Stimulated activated CD8-positive, alpha-beta memory T cell treated with anti-CD3 and anti-CD28 coated beads, Interleukin-4, amount 100 ng/mL, for 24 hours (primary cell): ENCODE data around the gene PACS2.
A peak's percentile ranks its signal among the peaks of the same experiment; 100 is the strongest.

Experiments
- DNase-seq: peaks from one replicate; pipeline ENCODE4 v3.0.0-alpha.2; 2020; ENCODE audit warnings: low read depth

The PACS2 gene

DNA sequence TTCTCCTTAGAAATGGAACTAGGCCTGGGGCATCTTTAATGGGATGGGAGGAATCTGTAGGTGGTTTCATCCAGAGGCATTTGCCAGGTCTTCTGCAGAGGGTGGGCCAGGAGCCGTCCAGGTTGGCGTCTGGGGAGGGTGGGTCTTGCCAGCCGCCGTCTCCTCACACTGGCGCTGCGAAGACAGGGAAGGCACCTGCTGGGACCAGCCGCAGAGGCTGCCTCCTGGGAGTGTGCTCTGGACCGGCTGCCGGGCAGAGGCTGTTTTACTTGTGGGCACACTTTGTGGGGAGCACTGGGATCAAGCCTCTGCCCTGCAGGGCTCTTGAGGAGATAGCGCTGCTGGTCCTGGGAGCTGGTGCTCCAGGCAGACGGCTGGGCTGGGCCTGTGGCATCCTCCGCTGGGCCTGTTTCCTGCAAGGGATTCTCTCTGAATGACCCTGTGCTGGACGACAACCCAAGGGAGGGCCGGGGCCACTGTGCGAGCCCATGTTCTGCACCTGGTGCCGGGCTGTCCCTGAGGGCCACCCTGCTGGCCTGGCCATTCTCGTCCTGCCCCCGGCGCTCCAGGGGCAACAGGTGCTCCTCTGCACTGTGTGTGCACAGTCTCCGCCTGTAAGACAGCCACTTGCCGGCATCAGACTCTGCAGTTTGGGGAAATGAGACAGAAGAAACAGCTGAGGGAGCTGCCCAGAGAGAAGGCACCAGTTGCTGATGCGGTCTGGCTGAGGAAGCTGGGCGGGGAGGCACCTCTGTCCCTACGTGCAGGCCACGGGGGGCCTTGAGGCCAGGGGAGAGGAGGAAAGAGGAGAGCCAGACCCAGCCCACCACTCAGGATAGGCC is 73.8 kb downstream of the PACS2 start:
- no peak for DNase-seq

DNA sequence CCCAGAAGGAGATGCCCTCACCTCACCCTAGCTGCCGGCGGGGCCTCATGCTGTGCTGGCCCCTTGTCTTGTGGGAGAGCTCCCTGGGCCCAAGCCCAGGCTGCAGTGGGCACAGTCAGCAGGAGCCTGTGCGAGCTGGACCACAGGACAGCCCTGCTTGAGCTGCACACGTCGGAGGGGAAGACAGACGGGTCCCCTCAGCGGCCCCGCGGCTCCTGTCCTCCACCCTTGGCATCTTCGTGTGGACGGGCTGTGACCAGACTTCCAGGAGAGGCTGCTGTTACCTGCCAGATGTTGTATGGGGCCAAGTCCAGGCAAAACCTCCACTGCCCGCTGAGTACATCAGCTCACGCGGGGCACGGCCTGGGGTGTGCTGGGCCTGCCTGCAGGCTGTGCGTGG is 74.4 kb downstream of the PACS2 start:
- no peak for DNase-seq

DNA sequence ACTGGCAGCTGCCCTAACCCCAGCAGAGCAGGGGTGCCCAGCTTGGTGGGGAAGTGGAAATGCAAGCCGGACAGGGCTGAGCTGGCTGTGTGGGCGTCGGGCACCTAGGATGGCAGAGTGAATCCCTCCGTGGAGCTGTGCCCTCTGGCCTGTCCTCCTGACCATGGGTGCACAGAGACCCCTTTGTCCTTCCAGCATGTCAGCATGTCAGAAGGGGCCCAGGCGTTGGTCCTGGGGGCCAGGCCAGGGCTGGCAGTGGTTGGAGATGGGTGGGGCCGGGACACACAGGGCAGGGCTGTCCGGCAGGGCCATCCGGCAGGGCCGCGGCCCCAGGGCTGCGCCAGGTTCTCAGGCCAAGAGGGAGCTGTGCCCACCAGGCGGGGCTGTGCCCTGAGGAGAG is 75.0 kb downstream of the PACS2 start:
- DNase-seq, result no peak

DNA sequence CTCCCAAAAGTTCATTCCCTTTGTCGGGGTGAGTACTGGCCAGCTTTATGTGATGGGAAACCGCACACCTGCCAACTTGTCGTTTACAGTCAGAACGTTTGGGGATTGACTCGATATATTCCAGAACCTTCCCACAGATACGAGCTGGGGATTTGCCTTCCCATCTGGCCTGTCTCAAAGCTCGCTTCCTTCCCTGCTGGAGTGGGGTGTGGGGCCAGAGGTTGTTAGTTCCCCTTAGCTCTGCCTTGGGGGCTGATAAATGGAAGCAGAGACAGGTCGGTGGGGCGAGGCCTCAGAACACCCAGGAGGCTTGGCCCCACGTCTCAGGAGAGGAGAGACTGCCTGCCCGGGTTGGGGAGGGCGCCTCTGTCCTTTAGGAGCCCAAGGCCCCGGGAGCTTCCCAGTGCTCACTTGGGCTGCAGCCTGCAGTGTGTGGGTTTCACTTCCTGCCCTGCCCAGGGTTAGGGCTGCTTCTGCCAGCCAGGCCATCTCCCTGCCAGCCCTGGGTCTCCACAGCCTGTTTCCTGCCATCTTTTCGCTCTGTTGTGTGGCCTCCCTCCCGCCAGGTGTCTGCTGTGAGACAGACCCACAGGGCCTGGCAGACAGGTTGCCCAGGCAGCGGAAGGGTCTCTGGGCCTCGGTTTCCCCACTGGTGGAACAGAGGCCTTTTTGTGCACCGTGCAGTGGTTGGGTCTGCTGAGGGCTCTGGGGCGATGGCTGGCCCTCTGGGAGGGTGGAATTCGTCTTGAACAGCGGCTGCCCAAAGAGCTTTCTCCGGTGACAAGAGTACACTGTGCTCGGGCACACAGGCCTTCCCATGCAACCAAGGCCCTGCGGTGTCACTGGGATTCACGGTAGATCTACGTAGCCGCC is 75.7 kb downstream of the PACS2 start:
- no peak for DNase-seq

DNA sequence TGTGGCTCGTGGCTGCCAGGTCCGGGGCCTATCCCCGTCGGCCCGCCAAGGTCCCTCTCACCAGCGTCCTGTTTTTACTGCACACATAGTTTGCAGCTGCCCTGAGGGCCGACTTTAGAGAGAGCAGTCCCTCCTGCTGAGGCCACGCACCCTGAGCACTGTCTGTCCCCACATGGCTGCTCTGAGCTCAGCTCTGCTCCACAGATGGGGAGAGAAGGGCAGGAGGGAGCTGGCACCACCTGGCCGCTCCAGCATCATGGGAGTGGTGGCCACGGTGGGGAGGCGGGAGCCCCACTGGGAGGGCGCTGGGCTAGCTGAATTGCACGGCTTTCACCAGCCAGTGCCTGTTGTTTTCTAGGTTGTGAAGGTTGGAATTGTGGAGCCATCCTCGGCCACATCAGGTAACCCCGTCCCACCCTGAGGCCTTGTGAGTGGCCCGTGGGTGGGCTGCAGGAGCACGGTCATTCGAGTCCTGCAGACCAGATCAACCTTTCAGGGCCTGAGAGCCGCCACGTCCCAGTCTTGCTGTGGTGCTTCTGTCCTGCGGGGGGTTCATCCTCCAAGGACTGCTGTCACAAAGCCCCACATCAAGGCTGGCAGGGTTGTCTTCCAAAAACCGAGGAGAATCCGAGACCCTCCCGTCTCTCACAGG is 76.4 kb downstream of the PACS2 start:
- DNase-seq, result no peak

DNA sequence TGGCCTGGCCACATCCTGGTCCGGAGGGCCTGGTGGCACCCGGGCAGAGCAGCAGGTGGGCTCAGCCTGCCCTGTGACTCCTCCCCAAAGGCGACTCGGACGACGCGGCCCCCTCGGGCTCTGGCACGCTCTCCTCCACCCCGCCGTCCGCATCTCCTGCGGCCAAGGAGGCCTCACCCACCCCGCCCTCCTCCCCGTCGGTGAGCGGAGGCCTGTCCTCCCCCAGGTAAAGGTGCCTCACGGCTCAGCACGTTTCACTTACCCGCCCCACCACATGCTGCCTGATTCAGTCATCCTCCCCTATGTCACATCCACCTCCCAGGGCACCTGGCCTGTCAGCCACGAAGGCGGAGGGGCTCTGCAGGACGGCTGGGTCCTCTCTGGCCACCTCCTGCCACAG is 77.0 kb downstream of the PACS2 start:
- DNase-seq, result no peak

DNA sequence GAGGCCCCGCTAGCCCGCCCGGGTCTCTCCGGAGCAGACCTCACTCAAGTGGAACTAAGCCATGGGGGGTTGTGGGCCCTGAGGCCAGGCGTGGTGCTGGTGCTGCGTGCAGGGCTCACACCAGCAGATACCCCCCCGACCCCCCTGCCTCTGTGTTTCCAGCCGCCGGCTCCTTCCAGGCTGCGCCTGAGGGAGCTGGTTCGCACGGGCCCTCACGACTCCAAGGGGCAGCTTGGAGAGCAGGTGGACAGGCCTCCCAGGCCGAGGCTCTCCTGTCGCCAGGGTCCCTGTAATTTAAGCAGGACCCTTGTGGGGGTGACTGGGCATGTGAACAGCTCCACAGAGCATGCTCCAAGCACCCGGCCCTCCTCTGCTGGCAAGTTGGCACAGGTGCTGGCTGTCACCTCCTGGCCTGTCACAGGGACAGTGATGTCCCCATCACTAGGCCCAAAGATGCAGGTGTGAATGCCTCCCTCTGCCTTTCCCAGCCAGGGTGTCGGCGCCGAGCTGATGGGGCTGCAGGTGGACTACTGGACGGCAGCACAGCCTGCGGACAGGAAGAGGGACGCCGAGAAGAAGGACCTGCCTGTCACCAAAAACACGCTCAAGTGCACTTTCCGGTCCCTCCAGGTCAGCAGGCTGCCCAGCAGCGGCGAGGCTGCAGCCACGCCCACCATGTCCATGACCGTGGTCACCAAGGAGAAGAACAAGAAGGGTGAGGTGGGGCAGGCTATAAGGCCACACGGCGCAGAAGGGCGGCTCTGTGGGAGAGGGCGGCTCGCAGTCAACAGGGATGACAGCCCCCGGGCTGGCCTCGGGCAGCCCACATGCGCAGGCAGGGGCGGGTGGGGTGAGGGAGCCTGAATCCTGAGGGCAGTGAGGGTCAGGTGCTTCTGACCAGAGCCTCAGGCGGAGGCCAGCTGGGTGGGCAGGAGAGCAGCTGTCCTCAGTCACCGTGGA is 77.9 kb downstream of the PACS2 start:
- no peak for DNase-seq

DNA sequence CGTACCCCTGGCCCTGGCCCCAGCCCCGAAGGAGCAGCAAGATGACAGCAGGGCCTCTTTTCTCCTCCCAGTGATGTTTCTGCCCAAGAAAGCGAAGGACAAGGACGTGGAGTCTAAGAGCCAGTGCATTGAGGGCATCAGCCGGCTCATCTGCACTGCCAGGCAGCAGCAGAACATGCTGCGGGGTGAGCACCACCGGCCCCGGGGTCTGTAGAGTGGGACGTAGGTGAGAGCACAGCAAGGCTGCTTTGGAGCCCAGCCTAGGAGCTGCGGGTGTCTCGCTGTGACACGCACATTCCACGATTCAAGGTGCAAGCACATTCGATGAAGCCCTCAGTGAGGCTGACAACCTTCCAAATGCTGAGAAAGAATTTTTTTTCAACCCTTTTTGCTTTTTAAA is 78.6 kb downstream of the PACS2 start:
- DNase-seq, result no peak

DNA sequence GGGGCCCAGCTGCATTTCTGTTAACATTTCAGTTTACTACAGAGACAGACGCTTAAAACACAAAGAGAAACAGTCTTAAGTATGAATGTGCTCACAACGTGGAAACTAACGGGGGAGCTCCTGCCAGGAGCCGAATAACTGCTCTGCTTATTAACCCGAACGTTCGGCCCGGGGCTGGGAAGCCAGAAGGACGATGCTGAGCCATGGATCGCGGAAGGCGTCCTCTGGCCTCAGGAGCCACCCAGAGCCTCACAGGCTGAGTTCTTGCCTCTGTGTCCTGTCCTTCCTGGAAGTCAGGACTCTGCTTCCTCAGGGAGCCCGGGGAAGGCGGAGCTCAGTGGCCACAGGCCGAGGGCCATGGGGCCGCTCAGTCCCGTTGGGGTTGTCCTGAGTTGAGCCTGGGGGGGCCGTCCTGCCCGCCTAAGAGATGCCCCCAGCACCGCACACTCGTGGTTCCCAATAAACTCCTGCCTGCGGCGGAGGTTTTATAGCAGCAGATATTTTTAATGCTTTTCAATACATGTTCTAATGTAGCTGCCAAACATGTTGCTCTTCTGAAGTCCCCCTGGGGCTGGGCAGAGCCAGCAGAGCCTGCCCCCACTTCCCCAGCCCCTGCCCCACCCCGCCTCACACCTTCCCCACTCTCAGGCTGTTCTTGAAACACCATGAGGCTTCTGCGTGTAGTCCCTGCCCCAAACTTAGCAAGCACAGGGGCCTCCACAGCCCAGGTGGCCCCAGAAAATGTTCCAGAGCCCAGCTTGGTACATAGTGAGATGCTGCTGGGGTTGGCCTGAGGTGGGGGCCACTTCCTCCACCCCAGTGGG is 80.4 kb downstream of the PACS2 start:
- no peak for DNase-seq

DNA sequence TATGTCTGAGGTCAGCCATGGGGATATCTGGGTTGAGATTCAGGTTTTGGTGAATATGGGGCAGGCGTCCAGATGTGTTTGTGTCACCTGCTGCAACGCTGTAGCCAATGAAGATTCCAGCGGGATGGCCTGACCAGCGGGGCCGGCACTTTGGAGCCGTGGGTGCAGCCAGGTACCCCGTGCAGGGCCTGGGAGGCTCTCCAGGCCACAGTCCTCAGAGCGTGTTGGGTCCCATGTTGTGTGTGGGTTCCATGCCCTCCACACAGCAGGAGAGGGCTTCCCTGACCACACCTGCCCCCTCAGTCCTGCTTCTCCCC is 80.9 kb downstream of the PACS2 start:
- DNase-seq, result no peak

DNA sequence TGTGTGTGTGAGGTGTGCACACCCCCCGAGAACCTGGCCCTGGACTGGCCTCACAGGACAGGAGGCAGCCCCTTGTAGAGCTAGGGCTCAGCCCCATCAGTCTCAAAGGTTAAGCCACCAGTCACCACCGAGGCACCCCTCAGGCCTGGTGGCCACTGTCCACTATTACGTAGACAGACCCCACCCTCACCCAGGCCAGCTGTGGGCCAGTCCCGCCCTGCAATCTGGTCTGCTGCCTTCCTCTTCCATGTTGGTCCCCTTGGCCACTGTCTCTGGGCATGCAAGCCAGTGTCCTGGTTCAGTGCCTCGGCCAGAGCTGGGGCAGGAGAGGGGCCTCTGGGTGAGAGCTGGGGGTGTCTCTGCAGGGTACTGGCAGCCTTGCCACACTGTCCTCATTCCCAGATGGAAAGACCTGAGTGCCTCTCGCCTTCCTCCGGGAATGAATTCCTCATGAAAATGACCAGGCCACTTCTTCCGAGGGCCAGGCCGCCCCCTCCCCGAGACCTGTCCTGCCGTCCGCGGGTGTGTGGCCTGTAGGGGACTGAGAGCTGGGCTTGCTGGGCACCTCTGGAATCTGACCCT is 82.9 kb downstream of the PACS2 start:
- DNase-seq, result no peak

DNA sequence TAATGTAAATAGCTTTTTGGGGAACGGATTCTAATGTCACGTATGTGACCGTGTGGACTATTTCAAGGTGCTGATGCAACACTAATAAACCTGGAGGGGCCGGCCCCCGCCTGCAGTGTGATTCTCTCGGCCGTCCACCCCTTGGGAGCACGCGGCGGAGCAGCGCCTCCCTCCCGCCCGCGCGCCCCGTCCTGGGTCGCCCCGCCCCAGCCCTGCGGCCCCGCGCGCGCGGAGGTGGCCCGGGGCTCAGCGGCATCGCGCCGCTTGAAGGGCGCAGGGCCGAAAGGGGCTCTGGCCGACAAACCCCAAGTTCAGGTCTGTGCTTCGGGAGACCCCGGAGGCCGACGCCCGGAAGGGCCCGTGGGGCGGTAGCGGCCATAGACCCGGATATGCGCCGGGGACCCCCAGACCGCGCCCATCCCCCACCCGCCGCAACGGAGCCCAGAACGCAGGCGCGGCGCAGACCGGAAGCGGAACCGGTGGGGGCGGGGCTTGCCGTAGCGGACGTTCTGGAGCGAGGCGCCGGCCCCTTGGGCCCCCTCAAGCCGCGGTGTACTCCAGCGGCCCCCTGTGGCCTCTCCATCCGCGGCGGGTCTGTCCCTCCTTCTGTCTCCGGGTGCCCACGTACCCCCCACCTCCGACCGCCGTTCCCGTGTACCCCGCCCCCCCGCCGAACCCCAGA is 83.6 kb downstream of the PACS2 start, which contains the start of gene TEX22:
TEX22 (plus strand) TSS at position 495 of the 682 bp plus-strand sequence. CDS start 803 bp downstream, outside the sequence.
- peak; percentile 91 for DNase-seq

DNA sequence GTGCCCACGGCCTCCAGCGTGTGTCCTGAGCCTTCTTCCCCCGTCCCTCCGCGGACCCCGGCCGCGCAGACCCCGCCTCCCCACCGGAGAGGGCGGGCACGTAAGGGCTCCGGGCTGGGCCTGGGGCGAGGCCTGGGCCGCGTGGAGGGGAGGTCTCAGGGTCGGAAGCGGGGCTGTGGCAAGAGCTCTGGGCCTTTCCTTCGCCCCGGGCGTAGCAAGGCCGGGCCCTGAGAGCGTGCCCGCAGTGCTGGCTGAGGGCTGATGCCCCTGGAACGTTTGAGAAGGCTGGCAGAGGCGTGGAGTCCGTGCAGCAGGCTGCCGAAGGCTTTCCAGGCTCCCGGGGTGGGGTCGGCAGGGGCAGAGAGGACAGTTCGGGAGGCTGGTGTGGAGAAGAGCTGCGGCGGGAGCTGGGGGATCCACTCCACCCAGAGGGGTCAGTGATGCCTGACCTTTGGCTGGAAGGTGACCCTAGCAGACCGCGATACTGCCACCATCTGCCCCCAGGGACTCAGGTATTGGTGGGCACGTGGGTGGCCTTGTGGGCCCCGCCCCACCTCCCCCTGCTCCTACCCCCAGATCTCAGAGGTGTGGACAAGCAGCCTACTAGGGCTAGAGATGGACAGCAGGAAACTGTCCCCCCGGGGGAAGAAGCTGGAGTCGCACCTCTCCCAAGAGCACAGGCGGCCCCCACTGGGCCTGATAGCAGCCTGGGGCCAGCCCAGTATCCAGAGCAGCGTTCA is 84.3 kb downstream of the PACS2 start:
- peak; percentile 34 for DNase-seq

DNA sequence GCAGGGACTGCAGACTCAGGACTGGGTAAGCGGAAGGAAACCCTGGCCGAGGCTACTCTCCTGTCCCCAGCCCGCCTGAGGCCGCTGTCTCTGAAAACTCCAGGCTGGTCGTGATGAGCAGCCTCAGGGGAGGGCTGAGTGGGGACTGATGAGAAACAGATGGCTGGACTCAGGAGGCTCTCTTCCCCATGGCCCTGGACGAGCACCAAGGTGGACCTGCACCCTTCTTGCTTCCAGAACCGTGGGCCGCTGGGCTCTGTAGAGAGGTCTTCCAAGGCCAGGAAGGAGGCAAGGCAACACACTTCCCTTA is 84.9 kb downstream of the PACS2 start:
- no peak for DNase-seq

DNA sequence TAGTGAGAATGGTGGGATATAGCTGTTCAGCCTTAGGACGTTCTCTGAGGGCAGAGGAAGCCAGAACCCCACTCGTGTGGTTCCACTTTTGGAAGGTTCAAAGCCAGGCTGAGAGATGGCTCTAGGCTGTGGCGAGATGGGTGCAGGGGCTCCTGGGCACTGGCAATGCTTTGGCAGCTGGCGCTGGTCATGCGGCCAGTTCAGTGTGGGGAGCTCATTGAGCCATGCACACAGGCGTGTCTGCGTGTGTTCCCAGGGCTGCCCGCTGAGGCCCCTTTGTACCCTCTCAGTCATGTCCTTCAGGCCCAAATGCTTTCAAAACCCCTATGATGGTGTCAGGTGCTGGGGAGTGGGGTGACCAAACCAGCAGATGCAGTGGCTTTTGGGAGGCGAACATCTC is 85.5 kb downstream of the PACS2 start:
- no peak for DNase-seq

DNA sequence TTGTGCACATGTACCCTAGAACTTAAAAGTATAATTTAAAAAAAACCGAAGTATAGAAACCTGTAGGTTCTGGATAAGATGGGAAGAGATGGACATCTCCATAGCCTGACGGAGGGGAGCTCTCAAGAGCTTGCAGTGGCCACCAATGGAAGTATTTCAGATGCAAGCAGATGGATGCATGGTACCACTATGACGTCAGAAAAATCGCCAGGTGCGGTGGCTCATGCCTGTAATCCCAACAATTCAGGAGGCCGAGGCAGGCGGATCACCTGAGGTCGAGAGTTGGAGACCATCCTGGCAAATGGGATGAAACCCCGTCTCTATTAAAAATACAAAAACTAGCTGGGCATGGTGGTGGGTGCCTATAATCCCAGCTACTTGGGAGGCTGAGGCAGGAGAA is 87.2 kb downstream of the PACS2 start:
- DNase-seq, result no peak

DNA sequence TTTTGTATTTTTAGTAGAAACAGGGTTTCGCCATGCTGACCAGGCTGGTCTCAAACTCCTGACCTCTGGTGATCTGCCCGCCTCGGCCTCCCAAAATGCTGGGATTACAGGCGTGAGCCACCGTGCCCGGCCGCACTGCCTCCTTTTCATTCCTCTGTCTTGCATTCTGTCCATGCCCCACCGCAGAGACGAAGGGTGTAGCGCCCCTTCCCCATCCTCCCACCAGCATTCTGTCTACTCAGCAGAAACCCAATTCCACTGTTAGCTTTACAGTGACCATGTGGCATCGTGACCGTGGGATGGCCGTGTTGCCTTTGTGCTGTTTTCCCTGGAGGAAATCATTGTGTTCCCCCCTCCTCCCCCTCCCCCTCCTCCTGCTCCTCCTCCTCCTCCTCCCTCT is 94.0 kb downstream of the PACS2 start:
- DNase-seq, result no peak

DNA sequence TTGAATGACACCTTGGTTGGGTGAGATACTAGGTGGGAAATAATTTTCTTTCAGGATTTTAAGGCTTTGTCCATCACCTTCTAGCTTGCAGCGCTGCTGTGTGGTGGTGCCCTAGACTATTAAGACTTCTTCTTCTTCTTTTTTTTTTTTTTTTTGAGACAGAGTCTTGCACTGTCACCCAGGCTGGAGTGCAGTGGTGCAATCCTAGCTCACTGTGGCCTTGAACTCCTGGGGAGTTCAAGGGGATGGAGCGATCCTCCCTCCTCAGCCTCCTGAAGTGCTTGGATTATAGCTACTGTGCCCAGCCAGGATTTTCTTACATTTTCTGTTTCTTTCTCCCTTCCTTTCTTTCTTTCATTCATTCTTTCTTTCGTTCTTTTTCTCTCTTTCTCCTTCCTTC is 94.8 kb downstream of the PACS2 start:
- no peak for DNase-seq

DNA sequence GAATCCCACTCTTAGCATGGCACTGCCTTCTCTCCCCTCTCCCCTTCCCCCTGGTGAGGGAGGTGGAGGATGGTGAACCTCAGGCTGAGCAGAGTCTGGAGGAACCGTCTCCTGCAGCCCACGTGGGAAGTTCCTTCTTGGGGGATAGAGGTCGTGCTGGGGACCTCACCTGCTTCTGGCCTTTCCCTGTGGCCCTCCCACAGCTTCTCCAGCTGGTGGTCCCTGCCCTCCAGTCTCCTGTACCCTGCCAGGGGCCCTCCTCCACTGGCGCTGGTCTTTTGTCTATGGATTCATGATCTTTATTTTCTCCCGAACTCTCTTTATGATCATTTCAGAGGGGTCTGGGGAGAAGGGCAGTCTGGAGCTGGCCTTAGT is 96.1 kb downstream of the PACS2 start:
- no peak for DNase-seq
